Measurements from ENCODE around the gene XIRP1. TPM values are rescaled to one million over a fixed set of nuclear protein-coding genes. Genes with fewer than 3 reads are reported as not detected.
A peak's percentile ranks its signal among the peaks of the same experiment; 100 is the strongest.

The XIRP1 gene
- total RNA-seq, 2 donors from 2014 or later = 2.0 TPM; not detected in 1

DNA sequence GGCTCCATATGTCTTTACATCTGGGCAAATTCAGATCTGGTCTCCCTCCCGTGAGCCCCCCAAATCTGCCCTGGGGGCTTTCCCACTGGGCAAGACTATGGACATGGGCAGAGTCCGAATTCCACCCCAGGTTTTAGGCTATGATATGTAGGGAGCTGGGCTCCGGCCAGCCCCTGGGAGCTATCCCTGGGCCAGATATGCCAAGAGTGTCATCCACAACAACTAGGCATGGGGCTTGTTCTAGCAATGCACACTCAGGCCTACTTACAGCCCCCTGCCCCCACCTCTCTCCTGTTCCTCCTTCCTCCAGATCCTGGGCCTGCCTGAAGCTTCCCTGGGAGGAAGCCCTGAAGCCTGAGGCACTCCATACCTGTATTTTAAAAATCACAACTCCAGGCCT is 622 bp downstream of the XIRP1 start:
- no peaks in the 10 kb centered on the region for H3K27me3 ChIP-seq (replicated peaks; ENCODE audit: insufficient read depth)
- TF ChIP-seq, protein P1, sequence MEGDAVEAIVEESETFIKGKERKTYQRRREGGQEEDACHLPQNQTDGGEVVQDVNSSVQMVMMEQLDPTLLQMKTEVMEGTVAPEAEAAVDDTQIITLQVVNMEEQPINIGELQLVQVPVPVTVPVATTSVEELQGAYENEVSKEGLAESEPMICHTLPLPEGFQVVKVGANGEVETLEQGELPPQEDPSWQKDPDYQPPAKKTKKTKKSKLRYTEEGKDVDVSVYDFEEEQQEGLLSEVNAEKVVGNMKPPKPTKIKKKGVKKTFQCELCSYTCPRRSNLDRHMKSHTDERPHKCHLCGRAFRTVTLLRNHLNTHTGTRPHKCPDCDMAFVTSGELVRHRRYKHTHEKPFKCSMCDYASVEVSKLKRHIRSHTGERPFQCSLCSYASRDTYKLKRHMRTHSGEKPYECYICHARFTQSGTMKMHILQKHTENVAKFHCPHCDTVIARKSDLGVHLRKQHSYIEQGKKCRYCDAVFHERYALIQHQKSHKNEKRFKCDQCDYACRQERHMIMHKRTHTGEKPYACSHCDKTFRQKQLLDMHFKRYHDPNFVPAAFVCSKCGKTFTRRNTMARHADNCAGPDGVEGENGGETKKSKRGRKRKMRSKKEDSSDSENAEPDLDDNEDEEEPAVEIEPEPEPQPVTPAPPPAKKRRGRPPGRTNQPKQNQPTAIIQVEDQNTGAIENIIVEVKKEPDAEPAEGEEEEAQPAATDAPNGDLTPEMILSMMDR (IDR thresholded peaks at IDR 0.05) = no peak

DNA sequence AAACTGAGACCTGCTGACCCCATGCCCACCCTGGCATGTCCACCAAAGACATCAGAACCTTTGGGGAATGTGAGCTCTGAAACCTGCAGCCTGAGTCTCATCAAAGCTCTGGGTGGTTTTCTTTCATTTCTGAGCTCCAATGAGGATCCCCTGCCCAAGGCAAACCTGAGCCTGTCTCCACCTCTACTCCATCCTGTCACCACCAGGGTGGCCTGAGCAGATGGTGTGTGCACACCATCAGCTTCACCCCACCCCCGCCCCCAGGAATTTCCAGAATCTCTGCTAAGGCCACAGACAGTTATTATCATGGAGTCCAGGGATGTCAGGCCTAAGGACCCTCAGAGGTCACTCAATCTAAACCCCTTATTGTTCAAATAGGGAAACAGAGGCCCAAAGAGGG is 1.3 kb downstream of the XIRP1 start:
- no peak for DNase-seq (ENCODE audit: low spot score)
- Histone ChIP-seq H3K4me3 (no peak overlapping the region), H3K27me3 (replicated peaks; ENCODE audit: insufficient read depth) (no peaks in the 10 kb centered on the region), H3K4me1 (ENCODE audit: control insufficient read depth in 1 of 2, low read depth in 2 of 2) (no peaks in the 10 kb centered on the region), H3K36me3 (no peaks in the 10 kb centered on the region), H3K27ac (no peak overlapping the region), H3K9me3 (no peaks in the 10 kb centered on the region)
- TF ChIP-seq, protein P1 (IDR thresholded peaks at IDR 0.05) = no peak
- no peak for ATAC-seq (ENCODE audit: insufficient number of reproducible peaks, low FRiP score, low read depth)

More for the DNA sequence above, 622 bp downstream of the XIRP1 start:
- H3K36me3 ChIP-seq = no peaks in the 10 kb centered on the region
- H3K9me3 ChIP-seq = no peaks in the 10 kb centered on the region
- H3K27ac ChIP-seq = no peak overlapping the region
- no peaks in the 10 kb centered on the region for H3K4me1 ChIP-seq (ENCODE audit: control insufficient read depth in 1 of 2, low read depth in 2 of 2)
- ATAC-seq (ENCODE audit: insufficient number of reproducible peaks, low FRiP score, low read depth) = no peak
- DNase-seq (ENCODE audit: low spot score) = no peak
- no peak overlapping the region for H3K4me3 ChIP-seq

DNA sequence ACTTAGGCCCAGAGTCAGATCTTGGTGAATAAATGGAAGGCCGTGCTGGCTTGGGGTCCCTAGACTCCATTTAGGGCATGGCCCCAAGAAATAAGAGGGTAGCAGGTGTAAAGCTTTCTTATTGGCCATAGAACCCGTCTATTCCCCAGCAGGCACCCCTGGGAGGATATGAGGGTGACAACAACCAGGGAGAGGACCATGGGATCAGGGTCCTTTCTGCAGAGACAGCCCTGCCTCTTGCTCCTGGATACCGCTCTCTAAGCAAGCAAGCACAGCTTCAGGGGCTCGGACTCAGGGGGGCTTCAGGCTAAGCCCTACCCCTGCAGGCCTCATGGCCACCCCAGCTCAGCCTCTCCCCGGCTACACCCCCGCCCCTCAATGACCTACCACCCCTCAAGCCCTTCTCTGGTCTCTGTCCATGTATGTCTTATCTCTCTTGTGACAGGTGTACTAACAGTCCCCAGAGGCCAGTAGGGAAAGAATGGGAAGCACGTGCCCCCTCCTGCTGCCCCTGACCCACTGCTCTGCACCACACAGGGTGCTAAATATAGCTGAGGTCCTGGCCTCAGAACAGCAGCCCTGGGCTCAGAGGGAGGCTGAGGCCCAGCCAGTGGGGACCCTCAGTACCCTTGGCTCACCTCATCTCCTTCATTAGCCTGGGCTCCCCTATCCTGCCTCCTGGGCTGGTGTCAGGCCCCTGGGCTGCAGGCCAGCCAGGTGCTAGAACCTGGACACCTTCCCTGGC is 1.9 kb downstream of the XIRP1 start:
- no peak overlapping the region for H3K27ac ChIP-seq
- no peak for ATAC-seq (ENCODE audit: insufficient number of reproducible peaks, low FRiP score, low read depth)

DNA sequence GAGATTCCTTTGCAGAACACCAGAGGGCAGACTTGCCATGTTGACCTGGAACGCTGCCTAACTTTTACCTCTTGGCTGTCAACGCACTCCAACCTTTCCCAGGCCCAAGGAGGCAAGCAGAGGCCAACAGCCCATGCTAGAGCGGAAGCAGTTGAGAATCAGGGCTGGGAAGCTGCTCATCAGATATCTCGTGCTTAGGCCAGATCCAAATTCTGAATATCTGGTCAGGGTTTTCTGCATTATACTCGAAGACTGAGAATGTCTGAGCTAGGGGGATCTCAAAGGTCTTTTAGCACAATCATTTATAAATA is 2.5 kb downstream of the XIRP1 start:
- Histone ChIP-seq H3K9me3 (no peaks in the 10 kb centered on the region), H3K27ac (no peak overlapping the region), H3K27me3 (replicated peaks; ENCODE audit: insufficient read depth) (no peaks in the 10 kb centered on the region), H3K4me3 (no peak overlapping the region), H3K36me3 (no peaks in the 10 kb centered on the region), H3K4me1 (ENCODE audit: control insufficient read depth in 1 of 2, low read depth in 2 of 2) (no peaks in the 10 kb centered on the region)
- ATAC-seq (ENCODE audit: insufficient number of reproducible peaks, low FRiP score, low read depth) = peak; percentile 68
- TF ChIP-seq, protein P1 (IDR thresholded peaks at IDR 0.05) = peak; percentile 69
- no peak for DNase-seq (ENCODE audit: low spot score)

More for the DNA sequence above, 1.9 kb downstream of the XIRP1 start:
- H3K9me3 ChIP-seq = no peaks in the 10 kb centered on the region
- TF ChIP-seq, protein P1 (IDR thresholded peaks at IDR 0.05) = no peak
- no peaks in the 10 kb centered on the region for H3K36me3 ChIP-seq
- no peak overlapping the region for H3K4me3 ChIP-seq
- no peak for DNase-seq (ENCODE audit: low spot score)
- H3K4me1 ChIP-seq (ENCODE audit: control insufficient read depth in 1 of 2, low read depth in 2 of 2) = no peaks in the 10 kb centered on the region
- no peaks in the 10 kb centered on the region for H3K27me3 ChIP-seq (replicated peaks; ENCODE audit: insufficient read depth)

DNA sequence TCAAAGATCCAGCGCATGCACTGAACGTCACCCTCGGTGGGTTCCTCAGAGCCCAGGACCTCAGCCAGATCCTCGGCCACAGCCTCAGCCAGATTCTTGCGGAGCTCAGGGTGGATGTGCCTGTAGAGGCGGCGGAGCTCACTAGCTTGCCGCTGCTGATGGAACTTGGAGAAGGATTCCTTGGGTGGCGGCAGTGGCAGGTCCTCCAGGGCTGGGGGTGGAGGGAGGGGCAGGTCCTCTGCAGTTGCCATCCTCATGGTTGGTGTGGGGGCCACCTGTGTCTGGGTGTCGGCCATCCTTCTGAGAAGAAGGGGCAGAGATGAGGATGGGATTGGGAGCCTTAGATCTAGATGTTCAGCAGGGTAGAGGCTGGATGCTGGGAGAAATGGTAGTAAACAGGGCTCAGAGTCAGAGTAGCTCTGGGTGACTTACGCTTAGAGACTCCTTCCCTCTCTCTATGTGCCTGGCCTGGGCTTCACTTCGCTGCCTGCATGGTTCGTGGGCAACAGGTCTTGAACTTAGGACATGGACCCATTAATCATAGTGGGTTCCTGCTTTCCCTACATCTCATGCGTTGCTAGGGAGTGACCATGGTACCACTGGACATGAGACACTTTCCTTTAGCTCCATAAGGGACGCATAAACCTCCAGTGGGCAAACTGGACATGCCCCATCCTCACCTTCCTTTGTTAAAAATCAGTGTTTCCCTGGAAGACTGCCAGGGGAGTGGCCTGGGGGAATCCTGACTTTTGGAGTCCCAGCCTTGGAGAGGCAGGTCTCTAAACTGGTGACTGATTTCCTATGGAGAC is 3.0 kb downstream of the XIRP1 start:
- TF ChIP-seq, protein P1 (IDR thresholded peaks at IDR 0.05) = no peak
- H3K4me3 ChIP-seq = no peak overlapping the region
- no peak overlapping the region for H3K27ac ChIP-seq
- H3K4me1 ChIP-seq (ENCODE audit: control insufficient read depth in 1 of 2, low read depth in 2 of 2) = no peaks in the 10 kb centered on the region
- H3K9me3 ChIP-seq = no peaks in the 10 kb centered on the region
- ATAC-seq (ENCODE audit: insufficient number of reproducible peaks, low FRiP score, low read depth) (peak; percentile 34), DNase-seq (ENCODE audit: low spot score) (no peak)
- H3K27me3 ChIP-seq (replicated peaks; ENCODE audit: insufficient read depth) = no peaks in the 10 kb centered on the region
- H3K36me3 ChIP-seq = no peaks in the 10 kb centered on the region

Data from thoracic aorta (tissue), 2 donors.